ENCODE results near the gene MAST4. TPM values are rescaled to one million over a fixed set of nuclear protein-coding genes. Genes with fewer than 3 reads are reported as not detected.

MAST4 gene
- total and polyA plus RNA-seq, 2 of the 13 experiments (the other 11 are each of a cell fraction or from before 2014, with no cell fraction given): 3.4 to 3.7 TPM

DNA sequence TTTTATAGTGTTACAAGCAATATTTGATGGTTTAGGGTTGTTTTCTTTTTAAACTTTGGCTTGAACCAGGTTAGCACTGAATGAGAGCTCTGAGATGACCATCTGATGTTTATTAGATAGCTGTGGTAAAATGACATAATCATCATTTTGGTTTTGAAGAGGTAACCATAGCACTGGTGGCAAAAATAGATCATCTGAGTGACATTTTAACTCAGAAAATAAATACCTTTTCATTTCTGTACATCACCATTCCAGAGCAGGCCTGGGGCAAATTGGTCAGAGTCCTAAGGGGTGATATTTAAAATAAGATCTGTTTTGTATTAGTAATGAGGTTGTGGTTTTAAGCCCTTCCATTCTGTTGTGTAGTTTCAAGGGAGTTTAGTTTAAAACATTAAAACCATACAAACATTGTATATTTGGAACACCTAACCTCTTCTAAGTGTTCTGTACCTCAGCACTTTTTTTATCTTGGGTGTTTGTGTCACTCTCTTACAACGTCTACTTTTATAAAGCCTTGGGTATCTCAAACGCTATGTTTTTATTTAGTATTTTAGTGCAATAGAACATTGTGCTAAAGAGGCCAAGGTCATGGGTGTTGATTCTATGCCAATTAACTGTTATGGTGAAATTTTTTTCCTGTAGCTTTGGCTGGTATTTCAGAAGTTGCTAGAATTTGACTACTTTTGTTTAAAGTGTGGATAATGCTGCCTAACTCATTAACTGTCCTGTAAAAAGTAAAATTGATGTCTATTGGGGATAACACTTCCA is 434.3 kb downstream of the MAST4 start (continued):
- TF ChIP-seq ZNF414 (CRISPR knock-in tag; IDR thresholded peaks at IDR 0.05) (no peak), PPARG (CRISPR knock-in tag; conservative IDR thresholded peaks at IDR 0.05) (no peak), MATR3 (CRISPR knock-in tag; IDR thresholded peaks at IDR 0.05) (no peak), NCOA1 (CRISPR knock-in tag; IDR thresholded peaks at IDR 0.05) (no peak), FOXK2 (IDR thresholded peaks at IDR 0.05) (no peak), ZNF570 (CRISPR knock-in tag; IDR thresholded peaks at IDR 0.05; ENCODE audit: borderline replicate concordance) (no peak), HOXA7 (CRISPR knock-in tag; IDR thresholded peaks at IDR 0.05) (no peak), ZSCAN30 (CRISPR knock-in tag; IDR thresholded peaks at IDR 0.05) (no peak), ZBTB3 (CRISPR knock-in tag; IDR thresholded peaks at IDR 0.05; ENCODE audit: borderline replicate concordance, low read depth) (no peak)
- TF ChIP-seq, protein P1, sequence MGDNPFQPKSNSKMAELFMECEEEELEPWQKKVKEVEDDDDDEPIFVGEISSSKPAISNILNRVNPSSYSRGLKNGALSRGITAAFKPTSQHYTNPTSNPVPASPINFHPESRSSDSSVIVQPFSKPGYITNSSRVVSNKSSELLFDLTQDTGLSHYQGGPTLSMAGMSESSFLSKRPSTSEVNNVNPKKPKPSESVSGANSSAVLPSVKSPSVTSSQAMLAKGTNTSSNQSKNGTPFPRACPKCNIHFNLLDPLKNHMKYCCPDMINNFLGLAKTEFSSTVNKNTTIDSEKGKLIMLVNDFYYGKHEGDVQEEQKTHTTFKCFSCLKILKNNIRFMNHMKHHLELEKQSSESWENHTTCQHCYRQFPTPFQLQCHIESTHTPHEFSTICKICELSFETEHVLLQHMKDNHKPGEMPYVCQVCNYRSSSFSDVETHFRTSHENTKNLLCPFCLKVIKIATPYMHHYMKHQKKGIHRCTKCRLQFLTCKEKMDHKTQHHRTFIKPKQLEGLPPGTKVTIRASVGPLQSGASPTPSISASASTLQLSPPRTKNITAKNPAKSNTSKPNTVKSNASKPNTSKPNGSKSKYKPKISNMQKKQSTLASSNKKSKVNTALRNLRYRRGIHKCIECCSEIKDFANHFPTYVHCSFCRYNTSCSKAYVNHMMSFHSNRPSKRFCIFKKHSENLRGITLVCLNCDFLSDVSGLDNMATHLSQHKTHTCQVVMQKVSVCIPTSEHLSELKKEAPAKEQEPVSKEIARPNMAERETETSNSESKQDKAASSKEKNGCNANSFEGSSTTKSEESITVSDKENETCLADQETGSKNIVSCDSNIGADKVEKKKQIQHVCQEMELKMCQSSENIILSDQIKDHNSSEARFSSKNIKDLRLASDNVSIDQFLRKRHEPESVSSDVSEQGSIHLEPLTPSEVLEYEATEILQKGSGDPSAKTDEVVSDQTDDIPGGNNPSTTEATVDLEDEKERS (CRISPR knock-in tag; IDR thresholded peaks at IDR 0.05): no peak

Data from HepG2 (cell line).